A673 (cell line): Measurements from ENCODE around the gene HRC. TPM values are rescaled to one million over a fixed set of nuclear protein-coding genes. Genes with fewer than 3 reads are reported as not detected.

Source experiments
- BruUV-seq: library from RNA; stranded (reverse); fragments of 400-500 nt; replicated peaks from 2 replicates; lab custom pipeline; 2021; lab: Mats Ljungman, UMichigan
- CTCF ChIA-PET: fragments of 300-600 bp; sonication (Branson Sonifier 250); formaldehyde crosslinking; loops from one replicate; lab custom pipeline; 2022; ENCODE audit warnings: antibody characterized with exemption; lab: Charles Lee
- POLR2A ChIA-PET: fragments of 300-600 bp; sonication (Branson Sonifier 250); formaldehyde crosslinking; loops from one replicate; lab custom pipeline; 2022; ENCODE audit warnings: antibody characterized with exemption; ENCODE audit not compliant: low non-redundant PET; lab: Charles Lee
- DNase-seq: peaks from one replicate; pipeline ENCODE4 v3.0.0-alpha.2; 2015; ENCODE audit warnings: low spot score
- H3K27ac ChIP-seq: fragments of 200-600 bp; sonication (generic); 2 replicates; pipeline ENCODE4 v1.5.1; 2016; ENCODE audit warnings: mixed run types, low read depth, mild to moderate bottlenecking, mixed read lengths, antibody characterized with exemption, low read length; ENCODE audit not compliant: poor library complexity, severe bottlenecking
- H3K27me3 ChIP-seq: fragments of 200-600 bp; sonication (generic); replicated peaks from 2 replicates; pipeline ENCODE4 v1.6.1; 2017; ENCODE audit warnings: mixed run types, low read depth, mild to moderate bottlenecking, mixed read lengths, antibody characterized with exemption, low read length; ENCODE audit not compliant: insufficient read depth, poor library complexity
- H3K36me3 ChIP-seq: fragments of 200-600 bp; sonication (generic); 2 replicates; pipeline ENCODE4 v1.6.1; 2016; ENCODE audit warnings: mixed run types, mild to moderate bottlenecking, mixed read lengths, antibody characterized with exemption, low read length; ENCODE audit not compliant: insufficient read depth, poor library complexity, severe bottlenecking
- H3K4me1 ChIP-seq: fragments of 200-600 bp; sonication (generic); 2 replicates; pipeline ENCODE4 v1.6.1; 2017; ENCODE audit warnings: mixed run types, mild to moderate bottlenecking, mixed read lengths, antibody characterized with exemption, low read length; ENCODE audit not compliant: insufficient read depth, poor library complexity, severe bottlenecking
- H3K4me3 ChIP-seq: fragments of 200-600 bp; sonication (generic); 2 replicates; pipeline ENCODE4 v1.5.1; 2016; ENCODE audit warnings: low read depth, mixed run types, mild to moderate bottlenecking, mixed read lengths, low read length; ENCODE audit not compliant: poor library complexity, severe bottlenecking
- H3K9me3 ChIP-seq: fragments of 200-600 bp; sonication (generic); 2 replicates; pipeline ENCODE4 v1.6.1; 2016; ENCODE audit warnings: mixed run types, low read depth, mild to moderate bottlenecking, mixed read lengths, antibody characterized with exemption, low read length; ENCODE audit not compliant: poor library complexity, severe bottlenecking
- CTCF ChIP-seq: fragments of 300-800, 200-600 bp; sonication (generic); conservative IDR thresholded peaks from 2 replicates; pipeline ENCODE4 v1.5.1; 2017; ENCODE audit warnings: low read depth, mild to moderate bottlenecking, antibody characterized with exemption, low read length, moderate library complexity, mixed read lengths
- EZH2 ChIP-seq: fragments of 200-600 bp; sonication (generic); IDR thresholded peaks from 2 replicates; pipeline ENCODE4 v1.6.1; 2017; ENCODE audit warnings: borderline replicate concordance, low read depth, mild to moderate bottlenecking, mixed read lengths, antibody characterized with exemption, low read length; ENCODE audit not compliant: poor library complexity, severe bottlenecking
- intact Hi-C: fragments of 100-400 bp; cut with micrococcal nuclease; formaldehyde crosslinking; loops from one replicate; pipeline ENCODE4 v1.10.0; 2022; ENCODE audit not compliant: unreplicated experiment
- total RNA-seq: library from RNA; stranded (reverse); gene quantifications from 2 replicates; pipeline ENCODE4 v1.2.3, GENCODE V29; 2021

The HRC gene
- total RNA-seq, 1 experiment from 2014 or later, result not detected

GRCh38 chr19:49161987-49162386 is 6.8 kb upstream of the HRC start:
- no peak for TF ChIP-seq EZH2
- no peak for TF ChIP-seq CTCF
- Histone ChIP-seq H3K27ac (no peak overlapping the region), H3K9me3 (no peaks in the 10 kb centered on the region), H3K4me3 (no peak overlapping the region), H3K36me3 (peaks cover 3% of the 10 kb centered on the region), H3K27me3 (no peaks in the 10 kb centered on the region), H3K4me1 (peaks cover 7% of the 10 kb centered on the region)
- ChIA-PET CTCF (interaction anchor here (0.6 to 0.7 kb wide), 2 partner anchors 39 to 47 kb away, joined by 3 to 4 read pairs; no protein-coding TSS in a partner anchor), POLR2A (no interaction called here)
- intact Hi-C loops, result no loop called here
- DNase-seq, result no peak
- no TSS peak for BruUV-seq

GRCh38 chr19:49160450-49161189 is 5.4 kb upstream of the HRC start:
- no peak overlapping the region for H3K4me3 ChIP-seq
- no peaks in the 10 kb centered on the region for H3K27me3 ChIP-seq
- TF ChIP-seq CTCF (no peak), EZH2 (no peak)
- no TSS peak for BruUV-seq
- DNase-seq, result no peak
- no peak overlapping the region for H3K27ac ChIP-seq
- intact Hi-C loops, result no loop called here
- POLR2A ChIA-PET, result interaction anchor here (0.6 kb wide), 1 partner anchor 15 kb away, joined by 6 read pairs; no protein-coding TSS in a partner anchor
- peaks cover 3% of the 10 kb centered on the region for H3K36me3 ChIP-seq
- H3K4me1 ChIP-seq, result peaks cover 7% of the 10 kb centered on the region
- H3K9me3 ChIP-seq, result no peaks in the 10 kb centered on the region
- CTCF ChIA-PET, result no interaction called here

- ChIA-PET POLR2A (no interaction called here), CTCF (no interaction called here)
- no TSS peak for BruUV-seq
- H3K9me3 ChIP-seq, result no peaks in the 10 kb centered on the region
- peak within 1 kb of the TSS; percentile 99 for H3K4me3 ChIP-seq
- H3K27me3 ChIP-seq, result no peaks in the 10 kb centered on the region
- intact Hi-C loops, result no loop called here
- H3K4me1 ChIP-seq, result peaks cover 7% of the 10 kb centered on the region
- H3K36me3 ChIP-seq, result peaks cover 3% of the 10 kb centered on the region
- peak within 1 kb of the TSS; percentile 73 for H3K27ac ChIP-seq
- TF ChIP-seq CTCF, result no peak
- TF ChIP-seq EZH2, result no peak
- DNase-seq, result peak; percentile 93
These were observed 2.4 kb upstream of the HRC start, which contains the start of gene TRPM4 for GRCh38 chr19:49157445-49158224. Gene TRPM4 (plus strand): TSS chr19:49157792. CDS start chr19:49157867, 75 bp downstream.
